ENCODE results near the gene SLC19A1.

DNA sequence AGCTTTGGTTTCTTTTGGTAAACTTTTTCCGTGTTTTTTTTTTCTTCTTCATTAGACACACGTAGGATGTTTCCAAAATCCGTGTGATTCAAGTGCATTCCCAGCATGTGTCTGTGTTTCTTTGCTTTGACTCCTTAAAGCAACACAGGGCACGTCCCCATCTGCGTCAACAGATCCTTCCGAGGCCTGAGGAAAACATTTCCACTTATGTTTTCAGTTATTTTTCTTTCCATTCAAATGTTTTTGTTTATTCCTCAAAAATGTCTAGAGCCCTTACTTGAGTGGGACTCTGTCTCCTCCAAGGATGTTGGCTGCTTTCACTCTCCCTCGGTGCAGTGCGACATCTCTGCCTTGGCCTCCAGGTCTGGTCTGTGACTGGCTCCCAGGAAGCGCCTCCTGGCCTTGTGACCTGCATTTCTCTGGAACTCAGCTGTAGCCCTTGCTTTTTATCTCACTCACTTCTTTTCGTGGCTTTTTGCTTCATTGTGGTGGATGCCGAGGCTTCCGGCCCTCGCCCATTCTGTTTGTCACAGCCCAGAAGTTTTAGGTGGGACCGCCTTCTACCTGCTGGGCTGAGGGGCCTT is 31.3 kb upstream of the SLC19A1 start:
- TF ChIP-seq EZH2 (IDR thresholded peaks at IDR 0.05; ENCODE audit: low read length, missing control alignments), result no peak
- TF ChIP-seq, protein P1, sequence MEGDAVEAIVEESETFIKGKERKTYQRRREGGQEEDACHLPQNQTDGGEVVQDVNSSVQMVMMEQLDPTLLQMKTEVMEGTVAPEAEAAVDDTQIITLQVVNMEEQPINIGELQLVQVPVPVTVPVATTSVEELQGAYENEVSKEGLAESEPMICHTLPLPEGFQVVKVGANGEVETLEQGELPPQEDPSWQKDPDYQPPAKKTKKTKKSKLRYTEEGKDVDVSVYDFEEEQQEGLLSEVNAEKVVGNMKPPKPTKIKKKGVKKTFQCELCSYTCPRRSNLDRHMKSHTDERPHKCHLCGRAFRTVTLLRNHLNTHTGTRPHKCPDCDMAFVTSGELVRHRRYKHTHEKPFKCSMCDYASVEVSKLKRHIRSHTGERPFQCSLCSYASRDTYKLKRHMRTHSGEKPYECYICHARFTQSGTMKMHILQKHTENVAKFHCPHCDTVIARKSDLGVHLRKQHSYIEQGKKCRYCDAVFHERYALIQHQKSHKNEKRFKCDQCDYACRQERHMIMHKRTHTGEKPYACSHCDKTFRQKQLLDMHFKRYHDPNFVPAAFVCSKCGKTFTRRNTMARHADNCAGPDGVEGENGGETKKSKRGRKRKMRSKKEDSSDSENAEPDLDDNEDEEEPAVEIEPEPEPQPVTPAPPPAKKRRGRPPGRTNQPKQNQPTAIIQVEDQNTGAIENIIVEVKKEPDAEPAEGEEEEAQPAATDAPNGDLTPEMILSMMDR (conservative IDR thresholded peaks at IDR 0.05 in 1 of 2, IDR thresholded peaks at IDR 0.05 in 1 of 2; ENCODE audit: low read depth in 1 of 2, low read length in 2 of 2), result no peak
